ENCODE measurements around the gene ATP8A1.

GRCh38 chr4:42361456-42361855 is 295.4 kb downstream of the ATP8A1 start:
- TF ChIP-seq, protein P1, sequence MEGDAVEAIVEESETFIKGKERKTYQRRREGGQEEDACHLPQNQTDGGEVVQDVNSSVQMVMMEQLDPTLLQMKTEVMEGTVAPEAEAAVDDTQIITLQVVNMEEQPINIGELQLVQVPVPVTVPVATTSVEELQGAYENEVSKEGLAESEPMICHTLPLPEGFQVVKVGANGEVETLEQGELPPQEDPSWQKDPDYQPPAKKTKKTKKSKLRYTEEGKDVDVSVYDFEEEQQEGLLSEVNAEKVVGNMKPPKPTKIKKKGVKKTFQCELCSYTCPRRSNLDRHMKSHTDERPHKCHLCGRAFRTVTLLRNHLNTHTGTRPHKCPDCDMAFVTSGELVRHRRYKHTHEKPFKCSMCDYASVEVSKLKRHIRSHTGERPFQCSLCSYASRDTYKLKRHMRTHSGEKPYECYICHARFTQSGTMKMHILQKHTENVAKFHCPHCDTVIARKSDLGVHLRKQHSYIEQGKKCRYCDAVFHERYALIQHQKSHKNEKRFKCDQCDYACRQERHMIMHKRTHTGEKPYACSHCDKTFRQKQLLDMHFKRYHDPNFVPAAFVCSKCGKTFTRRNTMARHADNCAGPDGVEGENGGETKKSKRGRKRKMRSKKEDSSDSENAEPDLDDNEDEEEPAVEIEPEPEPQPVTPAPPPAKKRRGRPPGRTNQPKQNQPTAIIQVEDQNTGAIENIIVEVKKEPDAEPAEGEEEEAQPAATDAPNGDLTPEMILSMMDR (IDR thresholded peaks at IDR 0.05 in 8 of 11, conservative IDR thresholded peaks at IDR 0.05 in 3 of 11): no peak
- no peak for TF ChIP-seq POLR2A (IDR thresholded peaks at IDR 0.05)
- no peak for TF ChIP-seq POLR2AphosphoS5 (IDR thresholded peaks at IDR 0.05)
